HEK293T (cell line): Measurements from ENCODE around the gene SNAPC1.
"Not testable (repeated sequence)": the region's sequence is repeated elsewhere in the genome, so short reads cannot be mapped to it uniquely, and the experiment has no call there.

ENCODE experiments used
- CTCF ChIA-PET: fragments of 350-600 bp; formaldehyde crosslinking; extraction: SDS; loops from one replicate; lab custom pipeline; 2021; ENCODE audit warnings: antibody characterized with exemption, inconsistent platforms; lab: Yijun Ruan, JAX
- POLR2A ChIA-PET: fragments of 350-600 bp; formaldehyde crosslinking; extraction: SDS; loops from one replicate; lab custom pipeline; 2020; ENCODE audit warnings: antibody characterized with exemption, inconsistent platforms; lab: Yijun Ruan, JAX
- DNase-seq: peaks from one replicate; pipeline ENCODE4 v3.0.0; 2012; ENCODE audit warnings: mixed read lengths; ENCODE audit errors: extremely low spot score
- ARNT ChIP-seq: fragments of 450-650 bp; IDR thresholded peaks from 2 replicates; pipeline ENCODE4 v1.6.1; 2017; ENCODE audit warnings: mild to moderate bottlenecking
- BHLHE40 ChIP-seq: fragments of 450-650 bp; IDR thresholded peaks from 2 replicates; pipeline ENCODE4 v1.6.1; 2016; ENCODE audit warnings: mild to moderate bottlenecking, moderate library complexity, borderline replicate concordance
- CTBP1 ChIP-seq: fragments of 450-650 bp; IDR thresholded peaks from 2 replicates; pipeline ENCODE4 v1.6.1; 2016; ENCODE audit warnings: borderline replicate concordance
- ELF4 ChIP-seq: fragments of 450-650 bp; IDR thresholded peaks from 2 replicates; pipeline ENCODE4 v1.6.1; 2017; ENCODE audit warnings: antibody characterized with exemption
- FOXA1 ChIP-seq: fragments of 450-650 bp; IDR thresholded peaks from 2 replicates; pipeline ENCODE4 v1.6.1; 2016; ENCODE audit warnings: mild to moderate bottlenecking
- FOXK2 ChIP-seq: fragments of 450-650 bp; IDR thresholded peaks from 2 replicates; pipeline ENCODE4 v1.6.1; 2016; ENCODE audit warnings: mild to moderate bottlenecking
- FOXM1 ChIP-seq: fragments of 450-650 bp; IDR thresholded peaks from 2 replicates; pipeline ENCODE4 v1.6.1; 2017; ENCODE audit warnings: mild to moderate bottlenecking, borderline replicate concordance
- HDGF ChIP-seq: fragments of 450-650 bp; IDR thresholded peaks from 2 replicates; pipeline ENCODE4 v1.6.1; 2017; ENCODE audit warnings: antibody characterized with exemption, borderline replicate concordance
- L3MBTL2 ChIP-seq: fragments of 450-650 bp; conservative IDR thresholded peaks from 2 replicates; pipeline ENCODE4 v1.6.1; 2016; ENCODE audit warnings: mild to moderate bottlenecking
- LEF1 ChIP-seq: fragments of 450-650 bp; IDR thresholded peaks from 2 replicates; pipeline ENCODE4 v1.6.1; 2017; ENCODE audit warnings: mild to moderate bottlenecking, borderline replicate concordance
- NFRKB ChIP-seq: fragments of 450-650 bp; IDR thresholded peaks from 2 replicates; pipeline ENCODE4 v1.6.1; 2016; ENCODE audit warnings: mild to moderate bottlenecking, moderate library complexity
- SP1 ChIP-seq: fragments of 450-650 bp; IDR thresholded peaks from 2 replicates; pipeline ENCODE4 v1.6.1; 2017
- SUZ12 ChIP-seq: fragments of 450-650 bp; IDR thresholded peaks from 2 replicates; pipeline ENCODE4 v1.6.1; 2016; ENCODE audit warnings: mild to moderate bottlenecking
- TARDBP ChIP-seq: fragments of 450-650 bp; IDR thresholded peaks from 2 replicates; pipeline ENCODE4 v1.6.1; 2016
- ZNF384 ChIP-seq: fragments of 450-650 bp; IDR thresholded peaks from 2 replicates; pipeline ENCODE4 v1.6.1; 2016
- TF ChIP-seq, protein P1 (sequence below): fragments of 450-650 bp; IDR thresholded peaks from 2 replicates; pipeline ENCODE4 v1.6.1; 2016

Gene SNAPC1

GRCh38 chr14:61750708-61751474 is 11.3 kb upstream of the SNAPC1 start:
- DNase-seq, result peak; percentile 76
- ChIA-PET POLR2A (interaction anchor here (1.7 to 3.8 kb wide), 2 partner anchors 11 to 13 kb away, joined by 5 to 44 read pairs; partner anchors contain the start of gene SNAPC1), CTCF (interaction anchor here (1.0 to 2.2 kb wide), 3 partner anchors 11 to 87 kb away, joined by 4 to 9 read pairs (median 6); partner anchors contain the start of gene SNAPC1)
- peak; percentile 97 for TF ChIP-seq ARNT
- peak; percentile 57; the same call in 1 of the 2 replicates for TF ChIP-seq FOXM1
- no peak for TF ChIP-seq BHLHE40
- 0 out of 2 replicates have a peak, but pooled peaks have one; percentile 24 for TF ChIP-seq L3MBTL2

- ChIA-PET POLR2A (interaction anchor here (1.3 to 3.8 kb wide), 3 partner anchors 10 to 14 kb away, joined by 4 to 44 read pairs (median 5); partner anchors contain the start of gene SNAPC1), CTCF (interaction anchor here (1.0 to 1.7 kb wide), 2 partner anchors 10 to 86 kb away, joined by 4 to 6 read pairs; partner anchors contain the start of gene SNAPC1)
- TF ChIP-seq ZNF384 (no peak), SUZ12 (no peak), FOXK2 (no peak), ELF4 (no peak), NFRKB (no peak), FOXA1 (no peak), LEF1 (no peak), L3MBTL2 (no peak), TARDBP (no peak), HDGF (no peak), CTBP1 (no peak), BHLHE40 (no peak), ARNT (no peak), FOXM1 (no peak)
- DNase-seq, result no peak
These were observed 10.7 kb upstream of the SNAPC1 start for GRCh38 chr14:61751475-61751989.

DNA sequence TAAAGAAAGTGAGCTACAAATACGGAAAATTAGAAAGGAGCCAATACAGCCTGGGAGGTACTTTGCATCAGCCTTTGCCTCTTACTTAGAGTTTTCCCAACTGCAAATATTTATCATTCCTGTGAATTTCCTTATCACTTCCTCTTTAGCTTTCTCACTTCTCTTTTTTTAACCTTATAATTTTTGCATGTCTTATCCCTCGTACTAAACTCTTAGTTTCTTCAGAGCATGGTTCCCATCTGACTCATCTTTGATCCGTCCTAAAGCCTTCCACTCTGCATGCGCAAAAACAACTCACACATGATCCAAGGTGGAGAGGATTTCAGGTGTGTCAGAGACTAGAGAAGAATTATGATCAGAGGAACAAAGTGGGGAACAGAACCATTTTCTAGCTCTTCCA is 9.6 kb upstream of the SNAPC1 start:
- POLR2A ChIA-PET, result interaction anchor here (1.3 to 3.8 kb wide), 3 partner anchors 9 to 12 kb away, joined by 4 to 44 read pairs (median 5); partner anchors contain the start of gene SNAPC1
- TF ChIP-seq NFRKB (no peak), FOXA1 (no peak), ARNT (no peak)
- no peak for DNase-seq
- CTCF ChIA-PET, result interaction anchor here (0.7 to 1.7 kb wide), 2 partner anchors 19 to 85 kb away, joined by 4 to 6 read pairs; no protein-coding TSS in a partner anchor

DNA sequence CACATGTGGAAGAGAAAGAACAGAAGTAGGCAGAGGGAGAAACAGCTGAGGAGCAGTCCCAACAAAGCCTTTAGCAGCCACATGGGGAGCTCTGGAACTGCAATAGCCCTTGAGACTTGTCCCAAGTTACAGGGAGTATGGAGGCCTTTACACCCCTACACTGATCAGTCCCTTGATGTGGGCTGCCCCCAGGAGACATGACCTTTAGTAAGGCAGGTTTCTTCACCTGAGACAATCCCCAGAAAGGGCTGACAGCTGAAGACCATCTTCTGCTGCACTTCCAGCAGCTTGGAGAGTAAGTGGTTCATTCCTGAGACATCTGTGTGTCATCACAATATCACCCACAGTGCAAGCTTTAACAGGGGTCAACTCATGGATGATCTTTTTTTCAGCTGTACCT is 8.6 kb upstream of the SNAPC1 start:
- no peak for TF ChIP-seq TARDBP
- TF ChIP-seq LEF1, result no peak
- no peak for TF ChIP-seq ELF4
- no peak for TF ChIP-seq SP1
- no peak for TF ChIP-seq ARNT
- DNase-seq, result peak; percentile 11
- POLR2A ChIA-PET, result interaction anchor here (3.8 kb wide), 1 partner anchor 8 kb away, joined by 44 read pairs; the partner anchor contains the start of gene SNAPC1
- CTCF ChIA-PET, result no interaction called here

DNA sequence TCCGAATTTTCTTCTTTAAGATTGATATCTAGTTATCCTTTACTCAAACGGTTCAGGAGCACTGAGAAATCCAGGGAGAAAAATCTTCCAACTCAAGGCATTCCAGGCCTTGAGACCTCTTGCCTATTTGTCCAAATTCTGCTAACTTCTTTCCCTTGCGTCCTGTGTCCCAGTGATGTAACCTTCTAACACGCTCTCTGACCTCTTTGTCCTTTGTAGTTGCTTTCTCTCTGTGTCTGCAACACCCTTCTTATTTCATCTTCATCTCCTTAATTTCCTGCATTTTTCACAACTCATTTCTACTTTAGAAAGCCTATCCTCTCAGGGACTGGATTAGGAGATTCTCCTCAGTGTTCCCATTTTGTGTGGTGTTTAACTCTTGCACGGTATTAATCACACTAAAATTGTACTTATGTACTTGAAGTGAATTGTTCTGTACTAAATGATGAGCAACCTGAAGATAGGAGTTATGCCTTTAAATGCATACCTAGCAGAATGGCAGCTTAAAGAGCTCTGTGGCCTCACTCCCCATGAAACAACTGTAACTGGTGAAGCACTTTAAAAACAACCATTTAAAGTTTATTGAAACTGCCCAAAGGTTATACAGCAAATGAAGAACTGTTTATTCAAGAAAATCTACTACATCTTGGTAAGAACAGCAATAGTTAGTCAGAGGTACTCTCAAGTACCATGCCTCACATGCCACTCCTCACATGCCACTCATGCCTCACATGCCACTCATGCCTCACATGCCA is 7.4 kb upstream of the SNAPC1 start:
- POLR2A ChIA-PET, result interaction anchor here (0.6 to 3.8 kb wide), 2 partner anchors 7 to 60 kb away, joined by 3 to 44 read pairs; partner anchors contain the start of genes HIF1A and SNAPC1
- CTCF ChIA-PET, result no interaction called here
- TF ChIP-seq TARDBP, result no peak
- TF ChIP-seq CTBP1, result no peak
- no peak for TF ChIP-seq NFRKB
- no peak for TF ChIP-seq FOXM1
- DNase-seq, result no peak

DNA sequence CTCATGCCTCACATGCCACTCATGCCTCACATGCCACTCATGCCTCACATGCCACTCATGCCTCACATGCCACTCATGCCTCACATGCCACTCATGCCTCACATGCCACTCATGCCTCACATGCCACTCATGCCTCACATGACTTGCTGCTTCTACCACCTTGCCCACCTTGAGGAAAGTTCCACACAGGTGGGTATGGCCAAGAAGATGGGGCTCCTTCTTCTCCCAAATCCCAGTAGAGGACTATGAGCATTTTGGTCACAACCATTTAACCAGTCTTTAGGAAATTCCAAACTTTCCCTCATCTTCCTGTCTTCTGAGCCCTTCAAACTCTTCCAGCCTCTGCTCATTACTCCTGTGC is 6.9 kb upstream of the SNAPC1 start:
- DNase-seq, CTCF ChIA-PET: not testable (repeated sequence)

DNA sequence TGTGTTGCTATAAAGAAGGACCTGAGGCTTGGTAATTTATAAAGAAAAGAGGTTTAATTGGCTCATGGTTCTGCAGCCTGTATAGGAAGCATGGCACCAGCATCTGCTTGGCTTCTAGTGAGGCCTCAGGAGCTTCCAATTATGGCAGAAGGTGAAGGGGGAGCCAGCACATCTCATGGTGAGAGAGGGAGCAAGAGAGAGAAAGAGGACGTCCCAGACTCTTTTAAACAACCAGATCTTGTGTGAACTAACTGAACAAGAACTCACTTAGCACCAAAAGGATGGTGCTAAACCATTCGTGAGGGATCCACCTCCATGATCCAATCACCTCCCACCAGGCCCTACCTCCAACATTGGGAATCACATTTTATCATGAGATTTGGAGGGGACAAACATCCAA is 6.1 kb upstream of the SNAPC1 start:
- TF ChIP-seq, protein P1, sequence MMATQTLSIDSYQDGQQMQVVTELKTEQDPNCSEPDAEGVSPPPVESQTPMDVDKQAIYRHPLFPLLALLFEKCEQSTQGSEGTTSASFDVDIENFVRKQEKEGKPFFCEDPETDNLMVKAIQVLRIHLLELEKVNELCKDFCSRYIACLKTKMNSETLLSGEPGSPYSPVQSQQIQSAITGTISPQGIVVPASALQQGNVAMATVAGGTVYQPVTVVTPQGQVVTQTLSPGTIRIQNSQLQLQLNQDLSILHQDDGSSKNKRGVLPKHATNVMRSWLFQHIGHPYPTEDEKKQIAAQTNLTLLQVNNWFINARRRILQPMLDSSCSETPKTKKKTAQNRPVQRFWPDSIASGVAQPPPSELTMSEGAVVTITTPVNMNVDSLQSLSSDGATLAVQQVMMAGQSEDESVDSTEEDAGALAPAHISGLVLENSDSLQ, result no peak
- TF ChIP-seq ARNT (no peak), SP1 (no peak), ELF4 (no peak), FOXA1 (no peak), LEF1 (no peak), HDGF (no peak), TARDBP (no peak), L3MBTL2 (no peak), SUZ12 (no peak), CTBP1 (no peak)
- CTCF ChIA-PET, result no interaction called here
- POLR2A ChIA-PET, result no interaction called here
- no peak for DNase-seq

More for the DNA sequence above, 6.9 kb upstream of the SNAPC1 start:
- POLR2A ChIA-PET, result not testable (repeated sequence)
